AG04450 (cell line): ENCODE data around the gene SLC51B. TPM values are rescaled to one million over a fixed set of nuclear protein-coding genes. Genes with fewer than 3 reads are reported as not detected.
"Not testable (repeated sequence)": the region's sequence is repeated elsewhere in the genome, so short reads cannot be mapped to it uniquely, and the experiment has no call there.

Experiments used
- CTCF ChIA-PET: fragments of 300-600, 350-600 bp; formaldehyde crosslinking; extraction: SDS; loops from one replicate; lab custom pipeline; 2022; ENCODE audit warnings: antibody characterized with exemption, inconsistent platforms; lab: Charles Lee
- POLR2A ChIA-PET: fragments of 350-600 bp; formaldehyde crosslinking; extraction: SDS; loops from one replicate; lab custom pipeline; 2021; ENCODE audit warnings: antibody characterized with exemption, inconsistent platforms; lab: Yijun Ruan, JAX
- DNase-seq: peaks from one replicate; pipeline ENCODE4 v3.0.0-alpha.2; 2011; ENCODE audit warnings: low read depth, low spot score
- H3K27ac ChIP-seq: one replicate; pipeline ENCODE4 v1.5.1; 2012; ENCODE audit warnings: low read depth, low read length, control low read depth
- H3K27me3 ChIP-seq: one replicate; pipeline ENCODE4 v1.6.0; 2012; ENCODE audit warnings: low read length; ENCODE audit not compliant: control insufficient read depth, insufficient read depth
- H3K4me3 ChIP-seq: 2 replicates; pipeline ENCODE4 v1.5.1; 2011; ENCODE audit warnings: mild to moderate bottlenecking, low read depth, low read length, control low read depth
- H3K9me3 ChIP-seq: 2 replicates; pipeline ENCODE4 v1.5.1; 2012; ENCODE audit warnings: low read length; ENCODE audit not compliant: control insufficient read depth, insufficient read depth
- polyA plus RNA-seq: library from polyadenylated mRNA; depleted of rRNA; stranded (reverse); fragments of >200 nt; gene quantifications from 2 replicates; pipeline ENCODE4 v1.2.3, GENCODE V29; 2011
- TF ChIP-seq, protein P1 (sequence below): IDR thresholded peaks from 2 replicates; pipeline ENCODE4 v1.5.1; 2011; ENCODE audit warnings: low read depth, low read length, control low read depth, inconsistent platforms

SLC51B gene
- polyA plus RNA-seq, 1 experiment, result 0.61 TPM

DNA sequence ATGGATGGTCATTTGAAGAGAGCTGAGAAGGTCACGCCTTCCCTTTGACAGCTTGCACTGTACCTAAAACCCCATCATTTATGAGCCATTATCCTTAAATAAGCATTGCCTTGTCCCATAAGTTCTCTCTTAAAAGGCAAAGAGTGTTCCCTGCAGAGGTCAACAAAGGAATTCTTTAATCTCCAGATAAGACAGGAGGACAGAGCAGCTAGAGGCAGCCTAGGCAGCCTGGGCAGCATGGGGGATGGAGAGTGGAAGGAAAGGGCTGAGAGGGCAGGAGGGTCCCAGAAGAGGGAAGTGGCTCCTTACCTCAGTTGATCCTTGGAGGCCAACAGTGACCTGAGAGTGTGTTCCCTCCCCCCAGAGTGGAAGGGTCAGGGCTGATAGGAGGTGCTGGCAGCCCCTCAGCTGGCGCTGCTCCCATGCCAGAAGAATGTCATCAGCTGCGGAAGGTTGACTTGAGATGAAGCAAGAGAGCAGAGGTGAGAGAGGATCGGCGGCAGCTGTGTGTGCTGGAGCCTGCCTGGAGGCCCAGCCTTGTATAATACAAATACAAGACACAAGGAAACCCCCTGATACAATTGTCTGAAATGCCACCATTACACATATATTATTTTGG is 44.1 kb downstream of the SLC51B start:
- Histone ChIP-seq H3K27ac (no peak overlapping the region), H3K4me3 (no peak overlapping the region), H3K9me3 (no peaks in the 10 kb centered on the region), H3K27me3 (peaks cover 11% of the 10 kb centered on the region)
- POLR2A ChIA-PET, result interaction anchor here (0.6 to 3.3 kb wide), 4 partner anchors 12 to 98 kb away, joined by 3 to 23 read pairs (median 6); partner anchors contain the start of gene RASL12
- peak; percentile 59 for DNase-seq
- CTCF ChIA-PET, result interaction anchor here (0.7 to 2.1 kb wide), 2 partner anchors 12 to 31 kb away, joined by 3 to 10 read pairs; no protein-coding TSS in a partner anchor
- TF ChIP-seq, protein P1, sequence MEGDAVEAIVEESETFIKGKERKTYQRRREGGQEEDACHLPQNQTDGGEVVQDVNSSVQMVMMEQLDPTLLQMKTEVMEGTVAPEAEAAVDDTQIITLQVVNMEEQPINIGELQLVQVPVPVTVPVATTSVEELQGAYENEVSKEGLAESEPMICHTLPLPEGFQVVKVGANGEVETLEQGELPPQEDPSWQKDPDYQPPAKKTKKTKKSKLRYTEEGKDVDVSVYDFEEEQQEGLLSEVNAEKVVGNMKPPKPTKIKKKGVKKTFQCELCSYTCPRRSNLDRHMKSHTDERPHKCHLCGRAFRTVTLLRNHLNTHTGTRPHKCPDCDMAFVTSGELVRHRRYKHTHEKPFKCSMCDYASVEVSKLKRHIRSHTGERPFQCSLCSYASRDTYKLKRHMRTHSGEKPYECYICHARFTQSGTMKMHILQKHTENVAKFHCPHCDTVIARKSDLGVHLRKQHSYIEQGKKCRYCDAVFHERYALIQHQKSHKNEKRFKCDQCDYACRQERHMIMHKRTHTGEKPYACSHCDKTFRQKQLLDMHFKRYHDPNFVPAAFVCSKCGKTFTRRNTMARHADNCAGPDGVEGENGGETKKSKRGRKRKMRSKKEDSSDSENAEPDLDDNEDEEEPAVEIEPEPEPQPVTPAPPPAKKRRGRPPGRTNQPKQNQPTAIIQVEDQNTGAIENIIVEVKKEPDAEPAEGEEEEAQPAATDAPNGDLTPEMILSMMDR, result no peak

DNA sequence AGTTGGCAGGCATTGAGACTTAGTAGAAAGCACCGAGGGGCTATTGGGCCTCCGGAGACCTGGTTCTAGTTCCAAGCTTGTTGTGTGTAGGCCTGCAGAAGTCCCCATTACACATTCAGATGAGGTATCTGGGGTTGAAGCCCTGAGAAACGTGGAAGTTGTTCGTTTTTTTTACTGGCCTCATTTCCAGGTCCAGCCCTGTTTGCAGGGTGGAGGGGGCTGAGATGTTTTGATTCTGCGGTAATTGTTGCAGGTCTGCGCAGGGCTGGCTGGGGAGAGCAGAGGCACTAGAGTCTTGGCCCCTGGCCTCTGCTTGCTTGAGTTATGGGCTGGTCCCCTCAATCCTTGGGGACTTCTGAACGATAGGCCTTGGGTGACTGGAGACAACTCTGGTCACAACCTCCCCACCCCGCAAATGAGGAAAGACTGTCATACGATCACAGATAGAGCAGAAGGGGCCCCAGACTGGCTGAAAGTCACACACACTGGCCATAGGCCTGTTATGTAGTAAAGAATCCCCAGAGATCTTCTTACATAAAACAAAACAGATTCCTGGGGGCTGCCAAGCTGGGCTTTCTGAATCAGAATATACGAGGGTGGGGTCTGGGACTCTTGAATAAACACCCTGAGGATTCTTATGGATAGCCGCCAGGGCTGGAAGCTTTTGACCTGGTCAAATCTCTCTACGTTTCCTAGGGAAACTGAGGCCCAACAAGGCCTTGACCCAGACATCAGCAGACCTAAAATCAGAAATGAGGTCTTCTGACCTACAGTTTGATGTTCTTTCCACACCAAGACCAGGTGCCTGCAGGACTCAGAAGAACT is 47.0 kb downstream of the SLC51B start:
- peaks cover 3% of the 10 kb centered on the region for H3K27me3 ChIP-seq
- DNase-seq, result no peak
- no peak overlapping the region for H3K27ac ChIP-seq
- TF ChIP-seq, protein P1, result no peak
- no peak overlapping the region for H3K4me3 ChIP-seq
- POLR2A ChIA-PET, result no interaction called here
- no peaks in the 10 kb centered on the region for H3K9me3 ChIP-seq
- CTCF ChIA-PET, result interaction anchor here (0.6 to 3.0 kb wide), 3 partner anchors 9 to 36 kb away, joined by 3 to 17 read pairs (median 4); no protein-coding TSS in a partner anchor

DNA sequence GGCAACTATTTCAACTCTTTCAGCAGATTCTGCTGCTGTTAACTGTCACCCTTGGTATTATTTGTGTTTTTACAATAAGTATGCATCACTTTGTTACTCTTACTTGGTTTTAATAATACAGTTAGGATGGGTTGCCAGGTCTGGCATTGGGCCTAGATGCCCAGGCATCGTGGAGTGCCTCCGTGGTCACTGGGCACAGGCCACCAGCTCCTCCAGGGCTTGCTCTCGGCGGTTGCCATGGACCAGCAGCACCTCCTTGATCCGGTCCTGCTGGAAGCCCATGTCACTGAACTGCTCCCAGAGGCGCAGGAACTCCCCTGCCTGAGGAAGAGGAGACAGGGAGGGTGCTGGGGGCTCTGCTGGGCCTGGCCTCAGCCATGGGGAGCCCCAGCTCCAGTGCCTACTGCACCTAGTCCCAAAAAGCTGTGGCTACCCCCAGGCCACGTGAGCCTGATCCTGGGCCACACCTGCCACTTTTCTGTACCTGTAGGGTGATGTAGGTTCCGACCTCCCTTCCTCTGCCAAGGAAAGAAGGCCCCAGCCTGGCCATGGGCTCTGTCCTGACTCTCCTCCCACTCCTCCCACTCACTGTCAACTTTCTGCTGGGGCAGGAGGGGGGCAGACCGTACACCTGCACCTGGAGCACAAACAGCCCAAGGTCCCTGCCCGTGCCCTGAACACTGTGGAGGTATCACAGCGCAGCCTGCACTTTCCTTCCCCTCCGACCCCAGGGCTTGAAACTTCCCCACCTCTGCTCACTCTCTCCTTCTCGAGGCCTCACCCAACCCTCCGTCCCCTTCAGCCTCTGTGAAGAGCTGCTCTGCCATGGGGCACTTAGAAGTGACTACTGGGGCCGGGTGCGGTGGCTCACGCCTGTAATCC is 48.0 kb downstream of the SLC51B start:
- Histone ChIP-seq H3K27ac (no peak overlapping the region), H3K9me3 (no peaks in the 10 kb centered on the region), H3K4me3 (no peak overlapping the region), H3K27me3 (peaks cover 3% of the 10 kb centered on the region)
- POLR2A ChIA-PET, result no interaction called here
- CTCF ChIA-PET, result interaction anchor here (0.6 to 3.0 kb wide), 3 partner anchors 8 to 59 kb away, joined by 4 to 17 read pairs (median 6); no protein-coding TSS in a partner anchor
- no peak for DNase-seq
- TF ChIP-seq, protein P1, result no peak

DNA sequence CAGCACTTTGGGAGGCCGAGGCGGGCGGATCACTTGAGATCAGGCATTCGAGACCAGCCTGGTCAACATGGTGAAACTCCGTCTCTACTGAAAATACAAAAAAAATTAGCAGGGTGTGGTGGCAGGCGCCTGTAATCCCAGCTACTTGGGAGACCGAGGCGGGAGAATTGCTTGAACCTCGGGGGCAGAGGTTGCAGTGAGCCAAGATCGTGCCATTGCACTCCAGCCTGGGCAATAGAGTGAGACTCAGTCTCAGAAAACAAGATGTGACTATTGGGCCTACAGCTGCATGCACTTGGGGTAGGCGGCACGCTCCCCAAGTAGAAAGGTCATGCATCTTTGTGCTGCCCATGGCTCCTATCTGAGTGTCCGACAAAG is 48.6 kb downstream of the SLC51B start:
- not testable (repeated sequence) for H3K27ac ChIP-seq, DNase-seq, H3K27me3 ChIP-seq, H3K9me3 ChIP-seq, H3K4me3 ChIP-seq
- ChIA-PET POLR2A (interaction anchor here (0.6 kb wide), 1 partner anchor 25 kb away, joined by 3 read pairs; no protein-coding TSS in a partner anchor), CTCF (interaction anchor here (1.4 kb wide), 1 partner anchor 60 kb away, joined by 6 read pairs; no protein-coding TSS in a partner anchor)
